IMR-90 (cell line): ENCODE data around the gene NEURL1B. TPM values are rescaled to one million over a fixed set of nuclear protein-coding genes. Genes with fewer than 3 reads are reported as not detected.

Experiments used
- ATAC-seq: fragments of 200-7000 bp; cut with Tn5 transposase; 2 replicates; pipeline ENCODE4 v1.9.1; 2020; ENCODE audit warnings: low read depth, mild to moderate bottlenecking, moderate library complexity
- BruUV-seq: library from RNA; stranded (reverse); fragments of 400-500 nt; replicated peaks from 2 replicates; lab custom pipeline; 2021; lab: Mats Ljungman, UMichigan
- CTCF ChIA-PET: fragments of 300-600 bp; formaldehyde crosslinking; extraction: SDS; loops from one replicate; lab custom pipeline; 2021; ENCODE audit warnings: antibody characterized with exemption; lab: Yijun Ruan, JAX
- POLR2A ChIA-PET: fragments of 300-600 bp; sonication (Branson Sonifier 250); formaldehyde crosslinking; loops from one replicate; lab custom pipeline; 2022; ENCODE audit warnings: antibody characterized with exemption; ENCODE audit not compliant: unreplicated experiment; lab: Charles Lee
- DNase-seq: peaks from one replicate; pipeline ENCODE4 v3.0.0; 2013
- H2AFZ ChIP-seq: replicated peaks from 2 replicates; pipeline ENCODE3; 2013; ENCODE audit warnings: low read length, mild to moderate bottlenecking; ENCODE audit not compliant: poor library complexity
- H2AK5ac ChIP-seq: 2 replicates; pipeline ENCODE4 v1.6.1; 2013; ENCODE audit warnings: low read depth, low read length, inconsistent platforms
- H2AK9ac ChIP-seq: replicated peaks from 2 replicates; pipeline ENCODE3; 2013; ENCODE audit warnings: mild to moderate bottlenecking, low read depth, low read length, moderate library complexity; ENCODE audit not compliant: poor library complexity
- H2BK120ac ChIP-seq: 2 replicates; pipeline ENCODE4 v1.6.1; 2013; ENCODE audit warnings: low read depth, low read length, inconsistent platforms
- H2BK15ac ChIP-seq: 3 replicates; pipeline ENCODE4 v1.6.1; 2013; ENCODE audit warnings: low read depth, low read length, inconsistent platforms
- H2BK20ac ChIP-seq: 2 replicates; pipeline ENCODE4 v1.6.1; 2013; ENCODE audit warnings: low read depth, mild to moderate bottlenecking, inconsistent platforms, low read length, moderate library complexity
- H2BK5ac ChIP-seq: 2 replicates; pipeline ENCODE4 v1.6.1; 2013; ENCODE audit warnings: mild to moderate bottlenecking, low read depth, low read length, inconsistent platforms; ENCODE audit not compliant: poor library complexity, severe bottlenecking
- H3K14ac ChIP-seq: replicated peaks from 2 replicates; pipeline ENCODE4 v1.6.1; 2013; ENCODE audit warnings: low read depth, low read length, inconsistent platforms
- H3K18ac ChIP-seq: 2 replicates; pipeline ENCODE4 v1.6.1; 2013; ENCODE audit warnings: low read depth, low read length, control low read depth
- H3K23ac ChIP-seq: 2 replicates; pipeline ENCODE4 v1.6.1; 2013; ENCODE audit warnings: low read depth, low read length, inconsistent platforms
- H3K27ac ChIP-seq: 2 replicates; pipeline ENCODE4 v1.5.1; 2013; ENCODE audit warnings: mild to moderate bottlenecking, control low read depth, low read length; ENCODE audit not compliant: insufficient read depth
- H3K27me3 ChIP-seq: 2 replicates; pipeline ENCODE4 v1.6.1; 2013; ENCODE audit warnings: low read length; ENCODE audit not compliant: control insufficient read depth, insufficient read depth
- H3K36me3 ChIP-seq: 2 replicates; pipeline ENCODE4 v1.6.1; 2013; ENCODE audit warnings: low read length, mixed read lengths; ENCODE audit not compliant: control insufficient read depth, insufficient read depth
- H3K4ac ChIP-seq: 2 replicates; pipeline ENCODE4 v1.6.1; 2013; ENCODE audit warnings: low read depth, low read length, inconsistent platforms
- H3K4me1 ChIP-seq: 2 replicates; pipeline ENCODE4 v1.6.1; 2013; ENCODE audit warnings: low read length, mixed read lengths; ENCODE audit not compliant: control insufficient read depth, insufficient read depth
- H3K4me2 ChIP-seq: 2 replicates; pipeline ENCODE4 v1.6.1; 2013; ENCODE audit warnings: low read depth, mild to moderate bottlenecking, control low read depth, low read length, moderate library complexity
- H3K4me3 ChIP-seq: 2 replicates; pipeline ENCODE4 v1.5.1; 2013; ENCODE audit warnings: low read depth, mild to moderate bottlenecking, control low read depth, low read length, moderate library complexity; ENCODE audit not compliant: insufficient read depth
- H3K56ac ChIP-seq: 2 replicates; pipeline ENCODE4 v1.6.1; 2013; ENCODE audit warnings: low read length, inconsistent platforms; ENCODE audit not compliant: insufficient read depth; ENCODE audit errors: extremely low read depth
- H3K79me1 ChIP-seq, 2 experiments: 2 replicates each; pipeline ENCODE4 v1.6.1; 2013; ENCODE audit warnings: low read length in 2 of 2, inconsistent platforms in 1 of 2, low read depth in 1 of 2
- H3K9ac ChIP-seq: 2 replicates; pipeline ENCODE4 v1.6.1; 2013; ENCODE audit warnings: low read depth, low read length, control low read depth
- H3K9me1 ChIP-seq: 2 replicates; pipeline ENCODE4 v1.6.1; 2013; ENCODE audit warnings: low read length, inconsistent platforms; ENCODE audit not compliant: insufficient read depth
- H3K9me3 ChIP-seq: 2 replicates; pipeline ENCODE4 v1.6.1; 2013; ENCODE audit warnings: low read length; ENCODE audit not compliant: control insufficient read depth, insufficient read depth
- H4K20me1 ChIP-seq: 2 replicates; pipeline ENCODE4 v1.6.1; 2013; ENCODE audit warnings: low read length, inconsistent platforms; ENCODE audit not compliant: insufficient read depth
- H4K5ac ChIP-seq: 2 replicates; pipeline ENCODE4 v1.6.1; 2013; ENCODE audit warnings: mild to moderate bottlenecking, low read depth, low read length, control low read depth
- H4K8ac ChIP-seq, 2 experiments: 2 replicates each; pipeline ENCODE4 v1.6.1; 2013; ENCODE audit warnings: low read depth in 2 of 2, low read length in 2 of 2, control low read depth in 1 of 2, inconsistent platforms in 1 of 2
- H4K91ac ChIP-seq: 2 replicates; pipeline ENCODE4 v1.6.1; 2013; ENCODE audit warnings: low read depth, low read length, inconsistent platforms; ENCODE audit not compliant: insufficient read depth
- BHLHE40 ChIP-seq: fragments of 150-350 bp; IDR thresholded peaks from 2 replicates; pipeline ENCODE4 v1.6.1; 2016; ENCODE audit warnings: mild to moderate bottlenecking, low read depth, low read length
- CHD1 ChIP-seq: IDR thresholded peaks from 2 replicates; pipeline ENCODE4 v1.6.1; 2012; ENCODE audit warnings: low read depth, low read length, improper control_type of control experiment
- MAFK ChIP-seq: IDR thresholded peaks from 2 replicates; pipeline ENCODE4 v1.6.1; 2012; ENCODE audit warnings: low read depth, low read length, improper control_type of control experiment
- MAZ ChIP-seq: IDR thresholded peaks from 2 replicates; pipeline ENCODE4 v1.6.1; 2012; ENCODE audit warnings: low read depth, mild to moderate bottlenecking, low read length, improper control_type of control experiment, moderate library complexity, borderline replicate concordance
- MXI1 ChIP-seq: IDR thresholded peaks from 2 replicates; pipeline ENCODE4 v1.6.1; 2012; ENCODE audit warnings: low read depth, mild to moderate bottlenecking, low read length, moderate library complexity, borderline replicate concordance
- NFE2L2 ChIP-seq: fragments of 150-350 bp; IDR thresholded peaks from 2 replicates; pipeline ENCODE4 v1.6.1; 2016; ENCODE audit warnings: low read depth, mild to moderate bottlenecking, low read length
- POLR2A ChIP-seq: IDR thresholded peaks from 2 replicates; pipeline ENCODE4 v1.6.1; 2012; ENCODE audit warnings: mild to moderate bottlenecking, low read depth, low read length
- RAD21 ChIP-seq: IDR thresholded peaks from 2 replicates; pipeline ENCODE4 v1.6.1; 2012; ENCODE audit warnings: low read length, improper control_type of control experiment
- RCOR1 ChIP-seq: IDR thresholded peaks from 2 replicates; pipeline ENCODE4 v1.6.1; 2012; ENCODE audit warnings: mild to moderate bottlenecking, low read length, improper control_type of control experiment; ENCODE audit not compliant: insufficient replicate concordance
- RFX5 ChIP-seq: IDR thresholded peaks from 2 replicates; pipeline ENCODE4 v1.8.0; 2012; ENCODE audit warnings: low read depth, mild to moderate bottlenecking, low read length, moderate library complexity
- SMC3 ChIP-seq: fragments of 150-350 bp; IDR thresholded peaks from 2 replicates; pipeline ENCODE4 v1.6.1; 2016; ENCODE audit warnings: low read depth, mild to moderate bottlenecking, antibody characterized with exemption, low read length, moderate library complexity
- WGBS, 2 experiments: methylation state at CpG; one replicate each; pipeline versions ENCODE4 v1.1.5 to v1.1.7; 2013; ENCODE audit warnings: missing lambda C conversion rate in 2 of 2; ENCODE audit not compliant: insufficient read length in 1 of 2; ENCODE audit errors: extremely low coverage in 2 of 2; 5-methylcytosine and 5-hydroxymethylcytosine counted together
- dilution Hi-C: fragments of 300-500 bp; cut with HindIII; formaldehyde crosslinking; loops from one replicate; pipeline ENCODE4 v1.14.3; 2018; ENCODE audit warnings: low sequenced_read_pairs; ENCODE audit not compliant: unreplicated experiment
- in situ Hi-C: fragments of 300-500 bp; cut with MboI; formaldehyde crosslinking; loops from 3 replicates; pipeline ENCODE4 v1.14.3; 2019; ENCODE audit warnings: low sequenced_read_pairs, inconsistent platforms, mixed read lengths
- intact Hi-C: fragments of 100-400 bp; cut with micrococcal nuclease; formaldehyde crosslinking; loops from 2 replicates; pipeline ENCODE4 v1.10.0; 2022
- polyA plus RNA-seq, 3 experiments: library from polyadenylated mRNA; depleted of rRNA; stranded (reverse); fragments of >200 nt; gene quantifications; 2 replicates each; pipeline ENCODE4 v1.2.3, GENCODE V29; 2012; ENCODE audit warnings: low replicate concordance in 1 of 3
- total RNA-seq: library from RNA; depleted of rRNA; stranded (reverse); fragments of >200 nt; gene quantifications from 2 replicates; pipeline ENCODE4 v1.2.3, GENCODE V29; 2012
- TF ChIP-seq, protein P1 (sequence below): fragments of 150-350 bp; IDR thresholded peaks from 2 replicates; pipeline ENCODE4 v1.6.1; 2017; ENCODE audit warnings: mild to moderate bottlenecking, antibody characterized with exemption, low read length, low read depth
- TF ChIP-seq, protein P2 (sequence below): fragments of 150-350 bp; IDR thresholded peaks from 2 replicates; pipeline ENCODE4 v1.6.1; 2016; ENCODE audit warnings: low read depth, mild to moderate bottlenecking, low read length, moderate library complexity, borderline replicate concordance
- TF ChIP-seq, protein P3 (sequence below): conservative IDR thresholded peaks from 2 replicates; pipeline ENCODE4 v1.5.1; 2012; ENCODE audit warnings: mild to moderate bottlenecking, low read depth, low read length, improper control_type of control experiment

The NEURL1B gene
- total and polyA plus RNA-seq, 2 of the 4 experiments (the other 2 are of a cell fraction) = 1.8 to 2.8 TPM

DNA sequence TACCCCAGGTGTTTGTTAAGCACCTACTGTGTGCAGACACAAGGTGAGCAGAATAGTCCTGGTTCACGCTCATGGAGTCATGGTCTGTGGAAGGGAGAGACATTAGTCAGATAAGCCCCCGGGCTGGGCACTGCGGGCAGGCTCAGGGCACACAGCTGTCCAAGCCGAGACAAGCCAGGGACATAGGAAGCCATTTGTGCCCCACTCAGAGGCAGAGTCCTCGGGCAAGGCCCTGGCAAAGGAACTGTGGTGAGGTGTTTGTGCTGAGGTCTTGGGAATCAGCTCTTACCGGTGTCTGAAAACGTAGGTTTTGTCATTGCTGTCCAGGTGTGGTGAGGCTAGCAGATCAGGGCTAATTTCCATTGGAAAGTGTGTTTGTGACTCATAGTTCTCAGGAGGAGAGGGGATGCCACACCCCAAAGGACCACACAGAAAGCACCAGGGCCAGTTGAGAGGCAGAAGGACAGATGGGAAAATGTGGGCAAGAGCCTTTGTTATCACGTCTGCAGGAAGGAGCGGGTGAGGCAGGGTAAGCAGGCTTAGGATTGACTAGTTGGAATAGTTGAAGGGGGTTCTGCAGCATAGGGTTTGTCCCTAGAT lies 46.1 kb upstream of the NEURL1B start:
- no peak overlapping the region for H3K9ac ChIP-seq
- POLR2A ChIA-PET = no interaction called here
- no peaks in the 10 kb centered on the region for H3K79me1 ChIP-seq
- H2BK15ac ChIP-seq = no peak overlapping the region
- CTCF ChIA-PET = no interaction called here
- H3K4me1 ChIP-seq = no peaks in the 10 kb centered on the region
- H2BK20ac ChIP-seq = no peak overlapping the region
- H3K36me3 ChIP-seq = no peaks in the 10 kb centered on the region
- H3K4ac ChIP-seq = no peak overlapping the region
- TF ChIP-seq BHLHE40 (no peak), RCOR1 (no peak), RAD21 (no peak), CHD1 (no peak), SMC3 (no peak), MAZ (no peak), POLR2A (no peak), MAFK (no peak), NFE2L2 (no peak), MXI1 (no peak), RFX5 (no peak)
- TF ChIP-seq, protein P1, sequence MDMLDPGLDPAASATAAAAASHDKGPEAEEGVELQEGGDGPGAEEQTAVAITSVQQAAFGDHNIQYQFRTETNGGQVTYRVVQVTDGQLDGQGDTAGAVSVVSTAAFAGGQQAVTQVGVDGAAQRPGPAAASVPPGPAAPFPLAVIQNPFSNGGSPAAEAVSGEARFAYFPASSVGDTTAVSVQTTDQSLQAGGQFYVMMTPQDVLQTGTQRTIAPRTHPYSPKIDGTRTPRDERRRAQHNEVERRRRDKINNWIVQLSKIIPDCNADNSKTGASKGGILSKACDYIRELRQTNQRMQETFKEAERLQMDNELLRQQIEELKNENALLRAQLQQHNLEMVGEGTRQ = no peak
- TF ChIP-seq, protein P2, sequence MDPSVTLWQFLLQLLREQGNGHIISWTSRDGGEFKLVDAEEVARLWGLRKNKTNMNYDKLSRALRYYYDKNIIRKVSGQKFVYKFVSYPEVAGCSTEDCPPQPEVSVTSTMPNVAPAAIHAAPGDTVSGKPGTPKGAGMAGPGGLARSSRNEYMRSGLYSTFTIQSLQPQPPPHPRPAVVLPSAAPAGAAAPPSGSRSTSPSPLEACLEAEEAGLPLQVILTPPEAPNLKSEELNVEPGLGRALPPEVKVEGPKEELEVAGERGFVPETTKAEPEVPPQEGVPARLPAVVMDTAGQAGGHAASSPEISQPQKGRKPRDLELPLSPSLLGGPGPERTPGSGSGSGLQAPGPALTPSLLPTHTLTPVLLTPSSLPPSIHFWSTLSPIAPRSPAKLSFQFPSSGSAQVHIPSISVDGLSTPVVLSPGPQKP = no peak
- TF ChIP-seq, protein P3, sequence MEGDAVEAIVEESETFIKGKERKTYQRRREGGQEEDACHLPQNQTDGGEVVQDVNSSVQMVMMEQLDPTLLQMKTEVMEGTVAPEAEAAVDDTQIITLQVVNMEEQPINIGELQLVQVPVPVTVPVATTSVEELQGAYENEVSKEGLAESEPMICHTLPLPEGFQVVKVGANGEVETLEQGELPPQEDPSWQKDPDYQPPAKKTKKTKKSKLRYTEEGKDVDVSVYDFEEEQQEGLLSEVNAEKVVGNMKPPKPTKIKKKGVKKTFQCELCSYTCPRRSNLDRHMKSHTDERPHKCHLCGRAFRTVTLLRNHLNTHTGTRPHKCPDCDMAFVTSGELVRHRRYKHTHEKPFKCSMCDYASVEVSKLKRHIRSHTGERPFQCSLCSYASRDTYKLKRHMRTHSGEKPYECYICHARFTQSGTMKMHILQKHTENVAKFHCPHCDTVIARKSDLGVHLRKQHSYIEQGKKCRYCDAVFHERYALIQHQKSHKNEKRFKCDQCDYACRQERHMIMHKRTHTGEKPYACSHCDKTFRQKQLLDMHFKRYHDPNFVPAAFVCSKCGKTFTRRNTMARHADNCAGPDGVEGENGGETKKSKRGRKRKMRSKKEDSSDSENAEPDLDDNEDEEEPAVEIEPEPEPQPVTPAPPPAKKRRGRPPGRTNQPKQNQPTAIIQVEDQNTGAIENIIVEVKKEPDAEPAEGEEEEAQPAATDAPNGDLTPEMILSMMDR = no peak
- DNase-seq = no peak
- H2BK5ac ChIP-seq = no peak overlapping the region
- H3K9me1 ChIP-seq = peaks cover 10% of the 10 kb centered on the region
- no peak overlapping the region for H3K18ac ChIP-seq
- peaks cover 6% of the 10 kb centered on the region; the same call in 1 of the 2 replicates for H4K20me1 ChIP-seq
- no peak overlapping the region for H3K14ac ChIP-seq
- no peak overlapping the region for H4K8ac ChIP-seq
- no peak overlapping the region for H3K23ac ChIP-seq
- peaks cover 33% of the 10 kb centered on the region for H3K27me3 ChIP-seq
- peak overlapping the region; percentile 24 for H2AK9ac ChIP-seq
- H4K91ac ChIP-seq = no peak overlapping the region
- WGBS, 2 experiments = 100% methylated on average over 1 of the region's 9 CpGs; no CpG with 5 or more reads in 1 of the 2 experiments
- H4K5ac ChIP-seq = no peak overlapping the region
- ATAC-seq = no peak
- H3K4me2 ChIP-seq = no peak overlapping the region
- H3K9me3 ChIP-seq = no peaks in the 10 kb centered on the region
- no peak overlapping the region for H3K4me3 ChIP-seq
- in situ Hi-C loops = no loop called here
- H3K56ac ChIP-seq = no peak overlapping the region
- H2BK120ac ChIP-seq = no peak overlapping the region
- H2AFZ ChIP-seq = no peak overlapping the region
- no peak overlapping the region for H3K27ac ChIP-seq
- no peak overlapping the region for H2AK5ac ChIP-seq
- intact Hi-C loops = no loop called here
- dilution Hi-C loops = no loop called here
- BruUV-seq = no TSS peak
